ENCODE measurements around the gene SENP1.
"Not testable (repeated sequence)": the region's sequence is repeated elsewhere in the genome, so short reads cannot be mapped to it uniquely, and the experiment has no call there.

Gene SENP1

GRCh38 chr12:48132826-48133225, 26.9 kb upstream of the SENP1 start:
- peaks cover 83% of the 10 kb centered on the region for H3K36me3 ChIP-seq (ENCODE audit: insufficient read depth, insufficient read length, low read length)

DNA sequence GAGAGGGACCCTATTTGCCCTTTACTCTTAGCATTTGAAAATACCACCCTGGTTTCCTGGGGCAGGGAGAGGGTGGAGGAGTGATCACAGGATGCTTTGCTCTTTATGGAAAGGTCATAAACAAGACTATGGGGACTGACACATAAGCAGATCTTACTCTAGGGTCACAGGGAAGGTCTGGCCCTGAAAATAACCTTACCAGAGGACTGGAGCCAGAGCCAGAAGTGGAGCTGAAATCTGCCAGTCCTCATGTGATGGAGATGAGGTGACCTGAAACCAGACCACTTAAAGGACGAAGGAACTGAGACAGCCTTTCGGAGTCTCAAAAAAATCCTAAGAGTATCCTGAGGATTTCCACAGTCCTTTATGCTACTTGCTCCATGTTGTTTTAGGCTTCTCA, 25.6 kb upstream of the SENP1 start:
- DNase-seq (ENCODE audit: low read depth, low spot score): no peak
- no peak overlapping the region for H3K4me3 ChIP-seq (ENCODE audit: insufficient read length, low read depth)
- H3K27me3 ChIP-seq (ENCODE audit: insufficient read depth, insufficient read length): no peaks in the 10 kb centered on the region
- H3K36me3 ChIP-seq (ENCODE audit: insufficient read depth, insufficient read length, low read length): peaks cover 87% of the 10 kb centered on the region
- no peaks in the 10 kb centered on the region for H3K9me3 ChIP-seq (ENCODE audit: insufficient read depth, low read length)
- no peak for TF ChIP-seq SUZ12 (IDR thresholded peaks at IDR 0.05; ENCODE audit: extremely low read depth, insufficient read depth, insufficient read length)
- no peak for TF ChIP-seq ZNF274 (IDR thresholded peaks at IDR 0.05; ENCODE audit: low read depth, low read length)
- TF ChIP-seq YY1 (IDR thresholded peaks at IDR 0.05; ENCODE audit: insufficient read depth, insufficient read length): no peak
- H3K4me1 ChIP-seq (ENCODE audit: insufficient read depth, insufficient read length): no peaks in the 10 kb centered on the region
- no peak overlapping the region for H3K9ac ChIP-seq (ENCODE audit: insufficient read length, low read depth)

More at GRCh38 chr12:48132826-48133225, 26.9 kb upstream of the SENP1 start:
- TF ChIP-seq ZNF274 (IDR thresholded peaks at IDR 0.05; ENCODE audit: low read depth, low read length) (no peak), YY1 (IDR thresholded peaks at IDR 0.05; ENCODE audit: insufficient read depth, insufficient read length) (no peak), SUZ12 (IDR thresholded peaks at IDR 0.05; ENCODE audit: extremely low read depth, insufficient read depth, insufficient read length) (no peak)
- no peaks in the 10 kb centered on the region for H3K27me3 ChIP-seq (ENCODE audit: insufficient read depth, insufficient read length)
- no peaks in the 10 kb centered on the region for H3K4me1 ChIP-seq (ENCODE audit: insufficient read depth, insufficient read length)
- no peak for DNase-seq (ENCODE audit: low read depth, low spot score)
- H3K9me3 ChIP-seq (ENCODE audit: insufficient read depth, low read length): no peaks in the 10 kb centered on the region
- H3K4me3 ChIP-seq (ENCODE audit: insufficient read length, low read depth): no peak overlapping the region
- no peak overlapping the region for H3K9ac ChIP-seq (ENCODE audit: insufficient read length, low read depth)

DNA sequence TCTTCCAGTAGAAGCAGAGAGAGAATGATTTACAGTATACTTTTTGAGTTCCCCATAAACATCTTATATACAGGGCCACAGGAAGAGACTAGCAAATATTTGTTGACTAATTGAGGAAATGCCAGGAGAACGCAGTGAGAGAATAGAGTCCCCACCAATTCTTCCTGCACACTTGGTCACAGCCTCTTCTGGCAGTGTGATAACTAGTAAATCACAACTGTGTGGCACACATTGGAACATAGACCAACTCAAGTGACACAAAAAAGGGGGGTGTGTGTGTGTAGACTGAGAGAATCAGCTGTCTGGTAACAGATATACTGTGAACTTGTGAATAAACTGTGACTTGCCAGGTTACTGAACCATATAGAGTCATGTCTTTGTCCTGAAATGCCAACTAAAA, 23.5 kb upstream of the SENP1 start:
- Histone ChIP-seq H3K4me3 (ENCODE audit: insufficient read length, low read depth) (no peak overlapping the region), H3K9me3 (ENCODE audit: insufficient read depth, low read length) (no peaks in the 10 kb centered on the region), H3K27me3 (ENCODE audit: insufficient read depth, insufficient read length) (no peaks in the 10 kb centered on the region), H3K36me3 (ENCODE audit: insufficient read depth, insufficient read length, low read length) (peaks cover 90% of the 10 kb centered on the region), H3K9ac (ENCODE audit: insufficient read length, low read depth) (no peak overlapping the region), H3K4me1 (ENCODE audit: insufficient read depth, insufficient read length) (no peaks in the 10 kb centered on the region)
- no peak for DNase-seq (ENCODE audit: low read depth, low spot score)
- no peak for TF ChIP-seq YY1 (IDR thresholded peaks at IDR 0.05; ENCODE audit: insufficient read depth, insufficient read length)

DNA sequence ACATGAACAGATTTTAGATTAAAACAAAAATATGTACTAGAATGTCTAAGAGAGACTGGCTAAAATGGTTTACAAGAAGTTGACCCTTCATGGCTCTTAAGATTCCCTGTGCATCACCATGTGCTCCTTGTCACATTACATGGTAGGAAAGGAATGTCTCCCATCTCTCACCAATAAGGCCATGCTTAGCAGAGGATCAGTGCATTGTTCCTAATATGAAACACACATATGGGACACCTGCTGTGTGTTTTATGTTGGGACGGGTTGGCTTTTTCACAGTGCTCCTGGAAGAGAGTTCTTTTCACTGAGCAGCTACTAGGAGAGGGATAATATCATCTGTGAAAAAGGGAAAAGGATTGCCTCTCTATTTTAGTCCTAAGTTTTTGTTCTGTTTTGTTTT, 22.9 kb upstream of the SENP1 start:
- Histone ChIP-seq H3K36me3 (ENCODE audit: insufficient read depth, insufficient read length, low read length) (peaks cover 90% of the 10 kb centered on the region), H3K27me3 (ENCODE audit: insufficient read depth, insufficient read length) (no peaks in the 10 kb centered on the region), H3K9me3 (ENCODE audit: insufficient read depth, low read length) (no peaks in the 10 kb centered on the region), H3K9ac (ENCODE audit: insufficient read length, low read depth) (no peak overlapping the region), H3K4me1 (ENCODE audit: insufficient read depth, insufficient read length) (no peaks in the 10 kb centered on the region), H3K4me3 (ENCODE audit: insufficient read length, low read depth) (no peak overlapping the region)
- no peak for DNase-seq (ENCODE audit: low read depth, low spot score)
- TF ChIP-seq YY1 (IDR thresholded peaks at IDR 0.05; ENCODE audit: insufficient read depth, insufficient read length): no peak
- no peak for TF ChIP-seq SUZ12 (IDR thresholded peaks at IDR 0.05; ENCODE audit: extremely low read depth, insufficient read depth, insufficient read length)
- TF ChIP-seq ZNF274 (IDR thresholded peaks at IDR 0.05; ENCODE audit: low read depth, low read length): no peak

DNA sequence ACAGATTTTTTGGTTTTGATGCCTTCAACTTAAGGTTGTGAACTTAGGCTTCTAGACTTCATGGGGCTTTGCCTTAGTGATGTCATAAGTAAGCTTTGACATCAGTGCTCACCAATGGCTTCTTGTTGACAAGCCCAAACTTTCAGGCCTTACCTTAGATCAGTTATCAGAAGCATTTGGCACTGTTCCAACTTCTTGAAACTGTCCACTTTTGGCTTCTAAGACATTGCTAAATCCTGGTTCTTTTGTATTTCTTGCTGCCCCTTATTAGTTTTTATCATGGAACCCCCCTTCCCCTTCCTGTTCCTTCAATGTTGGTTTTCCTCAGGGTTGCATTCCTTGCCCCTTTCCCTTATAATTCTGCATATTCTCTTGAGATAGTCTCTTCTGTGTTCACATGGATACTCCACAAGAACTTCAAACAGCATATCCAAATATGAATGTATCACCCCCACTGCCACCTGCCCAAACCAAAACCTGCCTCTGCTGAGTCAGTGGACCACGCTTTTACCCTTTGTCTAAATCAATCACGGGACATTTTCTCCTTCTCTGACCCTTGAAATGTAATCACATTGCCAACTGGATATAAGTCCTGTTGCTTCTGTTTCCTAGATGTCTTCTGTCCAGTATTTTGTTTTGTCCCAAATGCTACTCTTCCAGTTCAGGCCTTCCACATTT, 21.2 kb upstream of the SENP1 start:
- H3K4me3 ChIP-seq (ENCODE audit: insufficient read length, low read depth): no peak overlapping the region
- no peaks in the 10 kb centered on the region for H3K4me1 ChIP-seq (ENCODE audit: insufficient read depth, insufficient read length)
- TF ChIP-seq ZNF274 (IDR thresholded peaks at IDR 0.05; ENCODE audit: low read depth, low read length) (no peak), YY1 (IDR thresholded peaks at IDR 0.05; ENCODE audit: insufficient read depth, insufficient read length) (no peak), SUZ12 (IDR thresholded peaks at IDR 0.05; ENCODE audit: extremely low read depth, insufficient read depth, insufficient read length) (no peak)
- H3K36me3 ChIP-seq (ENCODE audit: insufficient read depth, insufficient read length, low read length): peaks cover 89% of the 10 kb centered on the region
- H3K27me3 ChIP-seq (ENCODE audit: insufficient read depth, insufficient read length): no peaks in the 10 kb centered on the region
- no peak for DNase-seq (ENCODE audit: low read depth, low spot score)
- H3K9ac ChIP-seq (ENCODE audit: insufficient read length, low read depth): no peak overlapping the region
- H3K9me3 ChIP-seq (ENCODE audit: insufficient read depth, low read length): no peaks in the 10 kb centered on the region

DNA sequence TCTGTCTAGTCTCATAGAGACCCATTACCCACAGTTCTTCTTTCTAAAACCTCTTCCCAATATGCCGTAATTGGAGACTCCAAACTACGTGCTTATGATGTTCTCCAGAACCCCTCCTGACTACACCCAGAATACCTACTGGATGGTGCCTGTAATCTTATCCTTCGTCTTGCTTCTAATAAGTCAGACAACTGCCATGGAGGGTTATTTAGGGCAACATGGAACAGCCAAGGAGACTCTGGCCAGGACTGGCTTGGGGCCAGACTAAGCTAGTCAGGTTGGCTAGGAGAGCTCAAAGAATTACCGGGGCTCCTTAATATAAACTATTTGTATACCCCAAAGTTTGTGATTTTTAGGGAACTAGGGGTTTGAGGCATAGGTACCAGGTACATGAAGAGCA, 20.1 kb upstream of the SENP1 start:
- peaks cover 80% of the 10 kb centered on the region for H3K36me3 ChIP-seq (ENCODE audit: insufficient read depth, insufficient read length, low read length)
- no peak for DNase-seq (ENCODE audit: low read depth, low spot score)
- H3K27me3 ChIP-seq (ENCODE audit: insufficient read depth, insufficient read length): no peaks in the 10 kb centered on the region
- H3K4me1 ChIP-seq (ENCODE audit: insufficient read depth, insufficient read length): no peaks in the 10 kb centered on the region
- no peak overlapping the region for H3K4me3 ChIP-seq (ENCODE audit: insufficient read length, low read depth)
- H3K9me3 ChIP-seq (ENCODE audit: insufficient read depth, low read length): no peaks in the 10 kb centered on the region
- no peak overlapping the region for H3K9ac ChIP-seq (ENCODE audit: insufficient read length, low read depth)
- no peak for TF ChIP-seq ZNF274 (IDR thresholded peaks at IDR 0.05; ENCODE audit: low read depth, low read length)
- no peak for TF ChIP-seq YY1 (IDR thresholded peaks at IDR 0.05; ENCODE audit: insufficient read depth, insufficient read length)
- no peak for TF ChIP-seq SUZ12 (IDR thresholded peaks at IDR 0.05; ENCODE audit: extremely low read depth, insufficient read depth, insufficient read length)

GRCh38 chr12:48125542-48125941, 19.7 kb upstream of the SENP1 start:
- not testable (repeated sequence) for H3K27me3 ChIP-seq (ENCODE audit: insufficient read depth, insufficient read length); DNase-seq (ENCODE audit: low read depth, low spot score); H3K4me3 ChIP-seq (ENCODE audit: insufficient read length, low read depth); H3K9me3 ChIP-seq (ENCODE audit: insufficient read depth, low read length); H3K9ac ChIP-seq (ENCODE audit: insufficient read length, low read depth); H3K4me1 ChIP-seq (ENCODE audit: insufficient read depth, insufficient read length)
- peaks cover 76% of the 10 kb centered on the region for H3K36me3 ChIP-seq (ENCODE audit: insufficient read depth, insufficient read length, low read length)

GRCh38 chr12:48123169-48123568, 17.3 kb upstream of the SENP1 start:
- Histone ChIP-seq H3K36me3 (ENCODE audit: insufficient read depth, insufficient read length, low read length) (peaks cover 57% of the 10 kb centered on the region), H3K4me3 (ENCODE audit: insufficient read length, low read depth) (no peak overlapping the region), H3K9me3 (ENCODE audit: insufficient read depth, low read length) (no peaks in the 10 kb centered on the region), H3K4me1 (ENCODE audit: insufficient read depth, insufficient read length) (peaks cover 2% of the 10 kb centered on the region), H3K27me3 (ENCODE audit: insufficient read depth, insufficient read length) (no peaks in the 10 kb centered on the region), H3K9ac (ENCODE audit: insufficient read length, low read depth) (no peak overlapping the region)
- no peak for DNase-seq (ENCODE audit: low read depth, low spot score)
- TF ChIP-seq SUZ12 (IDR thresholded peaks at IDR 0.05; ENCODE audit: extremely low read depth, insufficient read depth, insufficient read length): no peak
- TF ChIP-seq ZNF274 (IDR thresholded peaks at IDR 0.05; ENCODE audit: low read depth, low read length): no peak
- TF ChIP-seq YY1 (IDR thresholded peaks at IDR 0.05; ENCODE audit: insufficient read depth, insufficient read length): no peak

Measured in NT2/D1 (cell line).